MCF 10A (cell line): ENCODE results near the gene ECT2L. TPM values are rescaled to one million over a fixed set of nuclear protein-coding genes. Genes with fewer than 3 reads are reported as not detected.

Source experiments
- BruUV-seq: library from RNA; stranded (reverse); fragments of 400-500 nt; replicated peaks from 2 replicates; lab custom pipeline; 2021; lab: Mats Ljungman, UMichigan
- CTCF ChIA-PET: fragments of 300-600 bp; sonication (Branson Sonifier 250); formaldehyde crosslinking; extraction: SDS; loops from one replicate; lab custom pipeline; 2021; ENCODE audit warnings: antibody characterized with exemption, inconsistent platforms; lab: Yijun Ruan, JAX
- POLR2A ChIA-PET: fragments of 300-600, 350-650 bp; sonication (Branson Sonifier 250); formaldehyde crosslinking; extraction: SDS; loops from one replicate; lab custom pipeline; 2020; ENCODE audit warnings: antibody characterized with exemption, inconsistent platforms; lab: Yijun Ruan, JAX
- DNase-seq: peaks from one replicate; pipeline ENCODE4 v3.0.0-alpha.2; 2018; ENCODE audit not compliant: unreplicated experiment
- H3K27ac Mint-ChIP-seq: one replicate; pipeline ENCODE4 v1.8.0; 2022; ENCODE audit warnings: mild to moderate bottlenecking, low read depth, mixed read lengths; ENCODE audit not compliant: unreplicated experiment
- H3K27me3 Mint-ChIP-seq: one replicate; pipeline ENCODE4 v1.8.0; 2022; ENCODE audit warnings: mixed read lengths; ENCODE audit not compliant: insufficient read depth, unreplicated experiment
- H3K36me3 Mint-ChIP-seq: one replicate; pipeline ENCODE4 v1.8.0; 2022; ENCODE audit warnings: mild to moderate bottlenecking, moderate library complexity, mixed read lengths; ENCODE audit not compliant: insufficient read depth, unreplicated experiment
- H3K4me1 Mint-ChIP-seq: one replicate; pipeline ENCODE4 v1.8.0; 2022; ENCODE audit warnings: mixed read lengths; ENCODE audit not compliant: insufficient read depth, unreplicated experiment
- H3K4me3 Mint-ChIP-seq: one replicate; pipeline ENCODE4 v1.8.0; 2022; ENCODE audit warnings: mild to moderate bottlenecking, moderate library complexity, mixed read lengths; ENCODE audit not compliant: unreplicated experiment
- H3K9me3 Mint-ChIP-seq: one replicate; pipeline ENCODE4 v1.8.0; 2022; ENCODE audit warnings: mixed read lengths; ENCODE audit not compliant: unreplicated experiment
- intact Hi-C: fragments of 100-400 bp; cut with micrococcal nuclease; formaldehyde crosslinking; loops from 2 replicates; pipeline ENCODE4 v1.14.1; 2022
- total RNA-seq: library from RNA; stranded (reverse); gene quantifications from 2 replicates; pipeline ENCODE4 v1.2.3, GENCODE V29; 2022
- TF ChIP-seq, protein P1 (sequence below): fragments of 200-600 bp; IDR thresholded peaks from one replicate; pipeline ENCODE4 v1.8.0; 2022; ENCODE audit warnings: antibody characterized with exemption, mild to moderate bottlenecking; ENCODE audit not compliant: unreplicated experiment

ECT2L gene
- total RNA-seq, 1 experiment from 2014 or later: not detected

DNA sequence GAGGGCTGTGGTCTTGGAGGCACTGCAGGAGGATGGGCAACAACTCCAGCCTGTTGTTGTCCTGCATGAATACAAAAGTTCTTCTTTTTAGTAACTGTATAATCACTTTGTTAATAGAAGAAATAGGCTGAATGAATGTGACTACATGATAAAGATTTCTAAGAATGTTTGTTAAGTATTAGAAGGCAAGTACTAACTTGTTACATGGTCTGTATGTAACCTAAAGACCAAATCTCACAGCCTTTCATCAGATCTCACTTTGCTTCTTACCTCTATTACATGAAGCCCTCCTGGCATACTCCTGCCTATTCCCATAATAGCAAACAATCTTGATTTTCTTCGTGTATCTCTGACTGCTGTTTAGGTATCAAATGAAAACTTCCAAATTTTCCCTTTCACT lies 118.8 kb downstream of the ECT2L start:
- H3K9me3 Mint-ChIP-seq: no peaks in the 10 kb centered on the region
- no peak for DNase-seq
- peaks cover 64% of the 10 kb centered on the region for H3K36me3 Mint-ChIP-seq
- ChIA-PET POLR2A (no interaction called here), CTCF (no interaction called here)
- intact Hi-C loops: loop anchor here (2.0 kb wide), 1 partner anchor 74 kb away; the partner anchor contains the start of gene REPS1
- BruUV-seq: no TSS peak
- no peaks in the 10 kb centered on the region for H3K27me3 Mint-ChIP-seq
- H3K4me1 Mint-ChIP-seq: peaks cover 12% of the 10 kb centered on the region
- H3K27ac Mint-ChIP-seq: peak overlapping the region; percentile 13
- H3K4me3 Mint-ChIP-seq: no peak overlapping the region
- TF ChIP-seq, protein P1, sequence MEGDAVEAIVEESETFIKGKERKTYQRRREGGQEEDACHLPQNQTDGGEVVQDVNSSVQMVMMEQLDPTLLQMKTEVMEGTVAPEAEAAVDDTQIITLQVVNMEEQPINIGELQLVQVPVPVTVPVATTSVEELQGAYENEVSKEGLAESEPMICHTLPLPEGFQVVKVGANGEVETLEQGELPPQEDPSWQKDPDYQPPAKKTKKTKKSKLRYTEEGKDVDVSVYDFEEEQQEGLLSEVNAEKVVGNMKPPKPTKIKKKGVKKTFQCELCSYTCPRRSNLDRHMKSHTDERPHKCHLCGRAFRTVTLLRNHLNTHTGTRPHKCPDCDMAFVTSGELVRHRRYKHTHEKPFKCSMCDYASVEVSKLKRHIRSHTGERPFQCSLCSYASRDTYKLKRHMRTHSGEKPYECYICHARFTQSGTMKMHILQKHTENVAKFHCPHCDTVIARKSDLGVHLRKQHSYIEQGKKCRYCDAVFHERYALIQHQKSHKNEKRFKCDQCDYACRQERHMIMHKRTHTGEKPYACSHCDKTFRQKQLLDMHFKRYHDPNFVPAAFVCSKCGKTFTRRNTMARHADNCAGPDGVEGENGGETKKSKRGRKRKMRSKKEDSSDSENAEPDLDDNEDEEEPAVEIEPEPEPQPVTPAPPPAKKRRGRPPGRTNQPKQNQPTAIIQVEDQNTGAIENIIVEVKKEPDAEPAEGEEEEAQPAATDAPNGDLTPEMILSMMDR: no peak

DNA sequence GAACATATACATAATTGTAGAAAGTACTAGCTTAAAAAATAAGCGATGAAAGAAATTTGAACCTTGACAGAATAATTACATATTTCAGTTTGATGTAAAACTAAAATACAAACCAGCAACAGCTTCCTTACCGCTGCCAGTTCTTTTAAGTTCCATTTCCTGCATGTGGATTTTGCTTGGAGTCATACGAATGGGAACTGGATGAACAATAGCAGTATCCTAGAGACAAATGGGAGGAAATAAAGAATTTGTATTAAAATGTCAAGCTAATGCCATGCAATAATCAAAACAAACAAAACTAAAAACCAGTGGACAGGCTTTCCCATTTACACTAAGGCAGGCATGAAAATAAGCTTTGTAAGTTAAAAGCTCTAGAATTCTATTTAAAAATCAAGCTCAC lies 125.0 kb downstream of the ECT2L start:
- Mint-ChIP-seq H3K27me3 (no peaks in the 10 kb centered on the region), H3K4me3 (no peak overlapping the region), H3K4me1 (no peaks in the 10 kb centered on the region), H3K36me3 (peaks cover 44% of the 10 kb centered on the region), H3K27ac (no peak overlapping the region), H3K9me3 (no peaks in the 10 kb centered on the region)
- intact Hi-C loops: no loop called here
- no TSS peak for BruUV-seq
- ChIA-PET POLR2A (interaction anchor here (0.6 to 1.5 kb wide), 2 partner anchors 66 to 632 kb away, joined by 3 read pairs; no protein-coding TSS in a partner anchor), CTCF (interaction anchor here (1.0 kb wide), 1 partner anchor 10 kb away, joined by 5 read pairs; no protein-coding TSS in a partner anchor)
- TF ChIP-seq, protein P1: no peak
- DNase-seq: no peak

DNA sequence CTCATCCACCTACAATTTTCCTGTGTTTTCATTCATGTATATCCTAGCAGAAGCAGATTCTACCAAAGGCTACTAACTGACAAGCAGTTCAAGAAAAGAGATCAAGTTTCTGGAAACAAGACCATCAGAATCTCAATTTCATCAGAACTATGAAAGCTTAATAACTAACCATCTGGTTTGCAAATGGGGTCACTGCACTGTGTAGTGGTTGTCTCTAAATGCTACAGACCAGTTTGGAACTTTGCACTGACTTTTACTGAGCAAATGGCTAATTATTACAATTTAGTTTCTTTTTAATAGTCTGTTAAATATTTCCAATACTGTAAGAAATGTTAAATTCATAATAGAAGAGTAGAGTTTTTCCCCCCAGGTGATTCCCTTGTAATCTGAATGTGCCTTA lies 127.7 kb downstream of the ECT2L start:
- BruUV-seq: no TSS peak
- H3K27me3 Mint-ChIP-seq: no peaks in the 10 kb centered on the region
- H3K27ac Mint-ChIP-seq: no peak overlapping the region
- POLR2A ChIA-PET: no interaction called here
- TF ChIP-seq, protein P1: no peak
- no peak overlapping the region for H3K4me3 Mint-ChIP-seq
- H3K36me3 Mint-ChIP-seq: peaks cover 36% of the 10 kb centered on the region
- CTCF ChIA-PET: interaction anchor here (1.7 kb wide), 1 partner anchor 65 kb away, joined by 5 read pairs; the partner anchor contains the start of gene REPS1
- H3K4me1 Mint-ChIP-seq: no peaks in the 10 kb centered on the region
- H3K9me3 Mint-ChIP-seq: no peaks in the 10 kb centered on the region
- DNase-seq: no peak
- intact Hi-C loops: no loop called here

DNA sequence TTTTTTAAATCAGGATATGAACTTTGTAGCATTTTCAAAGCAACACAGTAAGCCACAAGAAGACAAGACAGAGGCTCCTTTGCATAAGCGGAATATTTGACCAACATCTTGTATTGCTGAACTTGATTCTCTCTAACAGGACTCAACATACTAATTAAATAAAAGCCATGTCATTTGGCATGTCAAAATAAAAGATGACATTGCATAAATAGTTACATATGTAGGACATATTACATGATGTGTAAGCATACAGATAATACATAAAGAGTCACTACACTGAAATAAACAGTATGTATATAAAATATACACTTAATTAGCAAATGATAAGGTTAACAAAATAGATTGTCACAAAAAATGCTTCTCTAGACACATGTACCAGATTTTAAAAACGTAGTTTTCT lies 129.9 kb downstream of the ECT2L start:
- Mint-ChIP-seq H3K4me1 (no peaks in the 10 kb centered on the region), H3K27ac (no peak overlapping the region), H3K27me3 (no peaks in the 10 kb centered on the region), H3K36me3 (peaks cover 30% of the 10 kb centered on the region), H3K4me3 (no peak overlapping the region), H3K9me3 (no peaks in the 10 kb centered on the region)
- ChIA-PET CTCF (interaction anchor here (0.6 kb wide), 1 partner anchor 572 kb away, joined by 3 read pairs; no protein-coding TSS in a partner anchor), POLR2A (no interaction called here)
- intact Hi-C loops: no loop called here
- no peak for DNase-seq
- TF ChIP-seq, protein P1: no peak
- no TSS peak for BruUV-seq
